ENCODE results near the gene NANOS1.

DNA sequence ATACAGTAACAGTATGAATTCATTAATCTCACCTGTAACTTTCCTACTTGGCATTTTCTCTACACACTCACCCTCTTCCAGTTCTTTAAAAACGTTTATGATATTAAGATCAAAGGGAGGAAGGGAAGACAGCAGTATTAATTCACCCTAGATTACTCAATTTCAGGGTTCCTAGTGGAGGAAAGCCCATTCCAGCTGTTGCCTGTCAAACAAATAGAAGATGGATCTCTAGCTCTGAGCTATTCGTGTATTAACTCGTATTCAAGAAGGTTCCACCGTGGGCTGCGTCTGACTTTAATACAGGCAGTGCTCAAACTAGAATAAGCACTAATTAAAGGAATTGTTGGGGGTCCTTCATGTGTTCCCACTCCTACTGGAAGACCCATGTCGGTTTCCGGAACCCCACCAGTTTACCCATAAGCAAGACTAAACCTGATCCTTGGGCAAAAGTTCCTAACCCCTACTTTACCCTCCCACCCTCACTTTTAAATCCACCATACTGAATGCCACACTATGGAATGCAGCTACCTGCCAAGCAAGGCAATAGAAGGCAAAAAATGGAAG is 2.1 kb downstream of the NANOS1 start:
- TF ChIP-seq CTCF (IDR thresholded peaks at IDR 0.05) (no peak), TCF7L2 (IDR thresholded peaks at IDR 0.05; ENCODE audit: low read depth, low read length) (peak; percentile 63; the same call in 1 of the 2 replicates), POLR2AphosphoS5 (IDR thresholded peaks at IDR 0.05; ENCODE audit: low read depth, low read length) (no peak; the same call in 1 of the 2 replicates), SIN3A (IDR thresholded peaks at IDR 0.05; ENCODE audit: borderline replicate concordance, insufficient read depth, low read depth, low read length) (no peak)
- TF ChIP-seq, protein P1, sequence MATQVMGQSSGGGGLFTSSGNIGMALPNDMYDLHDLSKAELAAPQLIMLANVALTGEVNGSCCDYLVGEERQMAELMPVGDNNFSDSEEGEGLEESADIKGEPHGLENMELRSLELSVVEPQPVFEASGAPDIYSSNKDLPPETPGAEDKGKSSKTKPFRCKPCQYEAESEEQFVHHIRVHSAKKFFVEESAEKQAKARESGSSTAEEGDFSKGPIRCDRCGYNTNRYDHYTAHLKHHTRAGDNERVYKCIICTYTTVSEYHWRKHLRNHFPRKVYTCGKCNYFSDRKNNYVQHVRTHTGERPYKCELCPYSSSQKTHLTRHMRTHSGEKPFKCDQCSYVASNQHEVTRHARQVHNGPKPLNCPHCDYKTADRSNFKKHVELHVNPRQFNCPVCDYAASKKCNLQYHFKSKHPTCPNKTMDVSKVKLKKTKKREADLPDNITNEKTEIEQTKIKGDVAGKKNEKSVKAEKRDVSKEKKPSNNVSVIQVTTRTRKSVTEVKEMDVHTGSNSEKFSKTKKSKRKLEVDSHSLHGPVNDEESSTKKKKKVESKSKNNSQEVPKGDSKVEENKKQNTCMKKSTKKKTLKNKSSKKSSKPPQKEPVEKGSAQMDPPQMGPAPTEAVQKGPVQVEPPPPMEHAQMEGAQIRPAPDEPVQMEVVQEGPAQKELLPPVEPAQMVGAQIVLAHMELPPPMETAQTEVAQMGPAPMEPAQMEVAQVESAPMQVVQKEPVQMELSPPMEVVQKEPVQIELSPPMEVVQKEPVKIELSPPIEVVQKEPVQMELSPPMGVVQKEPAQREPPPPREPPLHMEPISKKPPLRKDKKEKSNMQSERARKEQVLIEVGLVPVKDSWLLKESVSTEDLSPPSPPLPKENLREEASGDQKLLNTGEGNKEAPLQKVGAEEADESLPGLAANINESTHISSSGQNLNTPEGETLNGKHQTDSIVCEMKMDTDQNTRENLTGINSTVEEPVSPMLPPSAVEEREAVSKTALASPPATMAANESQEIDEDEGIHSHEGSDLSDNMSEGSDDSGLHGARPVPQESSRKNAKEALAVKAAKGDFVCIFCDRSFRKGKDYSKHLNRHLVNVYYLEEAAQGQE (IDR thresholded peaks at IDR 0.05; ENCODE audit: insufficient read depth in 1 of 2, low read depth in 2 of 2, low read length in 1 of 2) = no peak
